COLO829 (cell line): ENCODE results near the gene TRIM14.
"Not testable (repeated sequence)": the region's sequence is repeated elsewhere in the genome, so short reads cannot be mapped to it uniquely, and the experiment has no call there.

Experiments used
- DNase-seq: peaks from one replicate; pipeline ENCODE4 v3.0.0; 2012; ENCODE audit warnings: low spot score

Gene TRIM14

DNA sequence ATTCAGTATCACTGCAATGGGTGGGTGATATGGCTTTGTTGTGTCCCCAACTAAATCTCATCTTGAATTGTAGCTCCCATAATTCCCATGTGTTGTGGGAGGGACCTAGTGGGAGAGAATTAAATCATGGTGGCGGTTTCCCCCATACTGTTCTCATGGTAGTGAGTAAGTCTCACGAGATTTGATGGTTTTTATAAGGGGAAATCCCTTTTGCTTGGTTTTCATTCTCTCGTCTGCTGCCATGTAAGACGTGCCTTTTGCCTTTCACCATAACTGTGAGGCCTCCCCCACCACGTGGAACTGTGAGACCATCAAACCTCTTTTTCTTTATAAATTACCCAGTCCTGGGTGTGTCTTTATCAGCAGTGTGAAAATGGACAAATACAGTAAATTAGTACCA is 72.0 kb downstream of the TRIM14 start:
- no peak for DNase-seq

DNA sequence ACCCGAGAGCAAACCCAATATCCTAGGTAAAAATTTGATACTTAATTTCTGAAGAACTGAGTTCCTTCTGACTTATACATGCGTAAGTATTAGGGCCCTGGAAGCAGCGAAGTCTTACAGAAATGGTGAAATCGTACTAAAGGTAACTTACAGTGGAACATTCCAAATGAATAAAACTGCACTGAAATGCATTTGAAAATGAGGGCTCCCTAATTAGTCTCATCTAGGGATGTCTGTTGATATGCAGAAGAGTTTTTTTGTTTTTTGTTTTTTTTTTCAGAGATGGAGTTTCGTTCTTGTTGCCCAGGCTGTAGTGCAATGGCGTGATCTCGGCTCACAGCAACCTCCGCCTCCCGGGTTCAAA is 72.9 kb downstream of the TRIM14 start:
- no peak for DNase-seq

DNA sequence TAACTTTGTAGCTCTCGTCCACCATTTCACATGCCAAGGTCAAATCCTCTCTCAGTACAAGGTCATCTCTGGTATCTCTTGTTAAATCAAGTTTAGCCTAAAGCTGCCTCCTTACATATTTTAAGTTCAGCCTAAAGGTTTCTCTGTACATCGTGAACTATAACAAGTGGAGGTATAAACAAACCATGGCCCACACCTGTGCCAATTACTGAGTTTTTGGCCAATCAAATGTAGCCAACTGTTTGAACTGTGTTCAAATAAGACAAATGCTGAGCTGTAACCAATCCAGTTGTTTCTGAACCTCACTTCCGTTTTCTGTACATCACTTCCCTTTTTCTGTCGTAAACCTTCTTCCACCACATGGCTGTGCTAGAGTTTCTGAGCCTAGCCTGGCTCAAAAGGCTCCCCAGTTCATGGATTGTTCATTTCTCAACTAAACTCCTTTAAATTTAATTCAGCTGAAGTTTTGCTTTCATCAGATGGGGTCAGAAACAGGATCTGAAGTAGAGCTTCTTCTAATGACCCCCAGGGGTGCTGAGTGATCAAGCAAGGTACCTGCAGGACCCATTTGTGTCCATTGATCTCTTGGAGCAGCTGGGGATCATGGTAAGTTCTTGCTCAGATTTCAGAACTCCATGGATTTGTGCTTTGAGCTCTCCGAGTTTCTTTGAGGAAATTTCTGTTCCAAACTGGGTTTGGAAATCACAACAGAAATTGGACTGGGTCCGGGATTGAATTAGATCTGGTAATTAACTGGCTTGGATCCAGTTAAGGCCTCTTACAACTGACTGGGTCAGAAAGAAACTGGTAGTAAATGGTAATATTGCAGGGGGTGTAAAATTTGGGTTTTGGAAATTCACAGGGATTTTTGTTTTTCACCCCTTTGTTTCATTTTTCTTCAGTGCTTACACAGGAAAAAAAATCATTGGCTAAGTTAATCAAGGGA is 73.5 kb downstream of the TRIM14 start:
- no peak for DNase-seq

DNA sequence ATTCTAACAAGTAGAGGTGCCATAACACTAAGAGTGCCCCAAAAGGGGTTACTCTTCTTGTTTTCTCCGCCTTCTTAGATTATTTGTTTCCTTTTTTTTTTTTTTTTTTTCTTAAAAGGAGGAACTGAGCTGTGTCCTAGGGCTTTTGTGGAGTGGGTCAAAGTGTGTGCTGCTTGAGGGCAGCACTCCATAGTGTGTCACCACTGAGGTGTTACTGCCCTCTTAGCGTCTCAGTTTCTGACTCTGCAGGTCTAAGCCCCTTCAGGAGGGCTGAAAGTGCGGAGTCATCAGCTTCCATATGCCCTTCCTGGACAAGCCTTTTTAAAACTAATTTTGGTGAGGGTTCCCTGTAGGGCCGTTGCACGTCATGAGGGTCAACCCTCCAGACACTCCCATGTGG is 75.1 kb downstream of the TRIM14 start:
- no peak for DNase-seq

DNA sequence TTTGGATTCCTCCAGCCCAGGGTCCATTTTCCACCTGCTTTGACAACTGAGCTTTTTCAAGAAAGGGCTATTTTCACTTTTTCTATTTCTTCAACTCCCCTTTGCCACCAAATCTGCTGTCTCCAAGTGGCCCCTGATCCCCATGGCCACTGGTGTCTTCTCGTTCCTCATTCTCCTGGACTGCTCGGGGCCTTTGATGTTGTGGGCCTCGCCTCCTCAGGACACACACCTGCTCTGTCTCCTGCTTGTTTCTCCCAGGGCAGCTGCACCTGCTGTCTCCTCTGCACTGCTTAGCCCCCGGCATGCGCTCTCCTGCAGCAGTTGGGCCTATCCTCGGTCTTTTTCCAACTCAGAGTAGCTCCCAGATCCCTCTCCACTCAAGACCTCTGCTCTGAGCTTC is 78.8 kb downstream of the TRIM14 start:
- DNase-seq: no peak

DNA sequence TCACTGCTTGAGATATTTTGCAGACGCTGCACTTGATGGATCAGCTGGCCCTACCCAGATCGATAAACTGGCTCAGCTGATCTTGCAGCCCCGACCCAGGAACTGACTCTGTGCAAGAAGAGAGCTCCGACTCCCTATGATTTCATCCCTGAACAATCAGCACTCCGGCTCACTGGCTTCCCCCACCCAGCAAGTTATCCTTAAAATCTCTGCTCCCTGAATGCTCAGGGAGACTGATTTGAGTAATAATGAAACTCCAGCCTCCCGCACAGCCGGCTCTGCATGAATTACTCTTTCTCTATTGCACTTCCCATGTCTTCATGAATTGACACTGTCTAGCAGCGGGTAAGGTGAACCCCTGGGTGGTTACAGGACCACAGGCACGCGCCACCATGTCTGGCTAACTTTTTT is 79.4 kb downstream of the TRIM14 start:
- DNase-seq: no peak

DNA sequence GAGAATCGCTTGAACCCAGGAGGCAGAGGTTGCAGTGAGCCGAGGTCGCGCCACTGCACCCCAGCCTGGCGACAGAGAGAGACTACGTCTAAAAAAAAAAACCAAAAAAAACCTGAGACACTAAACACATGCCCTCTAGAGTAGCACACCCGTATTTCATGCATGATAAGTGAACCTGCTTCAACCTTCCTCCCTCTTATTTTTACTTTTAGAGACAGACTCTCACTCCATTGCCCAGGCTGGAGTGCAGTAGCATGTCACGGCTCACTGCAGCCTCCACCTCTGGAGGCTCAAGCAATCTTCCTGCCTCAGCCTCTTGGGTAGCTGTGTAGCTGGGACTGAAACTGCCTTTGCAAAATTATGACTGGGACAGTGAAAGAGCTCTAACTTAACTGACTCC is 80.1 kb downstream of the TRIM14 start:
- DNase-seq: no peak

DNA sequence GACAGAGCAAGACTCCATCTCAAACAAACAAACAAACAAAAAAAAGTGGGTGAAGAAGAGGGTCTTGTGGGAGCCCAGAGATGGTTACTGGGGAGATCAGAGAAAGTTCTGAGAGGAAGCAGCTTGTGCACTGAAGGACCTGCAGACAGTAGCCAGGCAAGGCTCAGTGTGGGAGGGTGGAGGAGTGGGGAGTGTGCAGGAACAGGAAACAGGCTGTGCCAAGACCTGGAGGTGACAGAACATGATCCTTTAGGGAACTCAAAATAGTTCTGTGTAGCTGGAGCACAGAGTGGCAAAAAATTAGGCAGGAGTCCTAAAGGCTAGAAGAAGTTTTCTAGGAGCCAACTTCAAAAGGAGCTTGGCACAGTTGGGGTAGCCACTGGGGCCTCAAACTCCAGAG is 81.7 kb downstream of the TRIM14 start:
- DNase-seq: no peak

DNA sequence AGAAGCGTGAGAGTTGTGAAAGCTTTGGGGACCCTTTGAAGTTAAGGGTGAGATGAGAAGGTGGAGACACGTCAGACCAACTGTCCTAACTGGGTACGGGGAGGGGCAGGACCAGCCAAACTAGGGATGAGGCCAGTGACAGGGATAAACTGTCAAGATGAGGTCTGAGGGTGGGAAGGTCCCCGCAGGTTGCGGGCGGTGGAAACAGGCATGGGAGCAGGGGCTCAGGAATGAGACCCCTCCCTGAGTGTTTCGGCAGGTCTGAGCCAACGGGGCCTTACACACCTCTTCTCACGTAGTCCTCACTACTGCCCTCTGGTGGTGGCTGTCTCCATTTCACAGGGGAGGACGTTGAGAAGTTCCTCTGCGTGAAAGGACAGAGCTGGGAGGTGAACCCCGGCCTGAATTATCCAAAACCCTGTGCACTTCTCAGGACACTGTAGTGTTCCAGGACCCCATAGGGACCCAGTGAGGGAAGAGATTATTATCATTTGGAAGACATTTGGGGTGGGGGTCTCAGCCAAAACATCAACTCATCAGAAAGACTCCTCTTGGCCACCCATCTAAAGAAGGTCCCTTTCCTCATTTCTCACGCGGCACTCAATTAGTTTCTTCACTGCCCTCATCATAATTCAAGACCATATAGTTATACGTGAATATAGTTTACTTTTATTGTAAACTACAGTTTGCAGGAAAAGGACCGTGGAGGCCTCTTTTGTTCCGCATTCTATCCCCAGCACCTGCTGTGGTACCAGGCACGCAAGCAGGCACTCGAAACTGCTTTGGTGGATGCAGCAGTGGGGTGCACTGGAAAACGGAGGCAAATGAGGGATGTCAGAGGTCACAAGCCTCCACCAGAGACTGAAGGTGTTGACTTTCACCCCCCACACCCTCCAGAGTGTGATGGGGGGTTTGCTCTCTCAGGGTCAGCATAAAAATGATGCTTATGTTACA is 84.2 kb downstream of the TRIM14 start:
- peak; percentile 77 for DNase-seq

DNA sequence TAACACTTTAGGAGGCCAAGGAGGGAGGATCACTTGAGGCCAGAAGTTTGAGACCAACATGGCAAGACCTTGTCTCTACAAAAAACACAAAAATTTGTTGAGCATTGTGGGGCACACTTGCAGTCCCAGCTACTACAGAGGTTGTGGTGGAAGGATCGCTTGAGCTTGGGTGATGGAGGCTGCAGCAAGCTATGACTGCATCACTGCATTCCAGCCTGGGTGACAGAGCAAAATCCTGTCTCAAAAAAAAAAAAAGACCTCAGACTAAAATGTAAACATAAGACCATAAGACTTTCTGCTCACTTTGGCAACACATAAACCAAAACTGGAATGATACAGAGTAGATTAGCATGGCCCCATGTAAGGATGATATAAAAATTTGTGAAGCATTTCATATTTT is 87.1 kb downstream of the TRIM14 start:
- DNase-seq: no peak

DNA sequence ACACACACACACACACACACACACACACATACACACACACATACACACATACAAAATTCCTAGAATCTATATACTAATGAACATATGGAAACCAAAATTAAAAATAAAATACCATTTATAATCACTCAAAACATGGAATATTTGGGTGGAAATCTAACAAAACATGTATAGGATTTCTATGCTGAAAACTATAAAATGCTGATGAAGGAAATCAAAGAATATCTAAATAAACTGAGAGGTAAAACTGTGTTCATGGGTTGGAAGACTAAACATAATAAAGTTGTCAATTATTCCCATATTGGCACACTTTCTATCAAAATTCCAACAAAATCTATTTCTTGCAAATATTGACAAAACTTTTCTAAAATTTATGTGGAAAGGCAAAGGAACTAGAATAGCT is 87.9 kb downstream of the TRIM14 start:
- no peak for DNase-seq

DNA sequence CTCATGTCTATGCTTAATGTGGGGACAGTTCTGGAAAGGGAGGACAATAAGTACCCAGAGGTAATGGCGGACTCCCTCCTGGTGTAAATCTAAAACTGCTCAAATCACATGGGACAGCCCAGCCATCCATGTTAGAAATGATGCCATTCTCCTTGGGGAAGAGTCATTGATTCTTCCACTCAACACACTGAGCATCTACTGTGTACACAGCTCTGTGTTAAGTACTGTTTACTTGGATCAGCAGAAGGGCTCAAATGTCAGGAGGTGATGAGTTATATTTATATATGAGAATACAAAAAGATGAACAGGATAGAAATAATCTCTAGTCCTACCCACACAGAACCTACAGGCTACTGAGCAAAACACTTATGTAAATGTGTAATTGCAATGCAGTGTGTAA is 94.3 kb downstream of the TRIM14 start:
- no peak for DNase-seq

DNA sequence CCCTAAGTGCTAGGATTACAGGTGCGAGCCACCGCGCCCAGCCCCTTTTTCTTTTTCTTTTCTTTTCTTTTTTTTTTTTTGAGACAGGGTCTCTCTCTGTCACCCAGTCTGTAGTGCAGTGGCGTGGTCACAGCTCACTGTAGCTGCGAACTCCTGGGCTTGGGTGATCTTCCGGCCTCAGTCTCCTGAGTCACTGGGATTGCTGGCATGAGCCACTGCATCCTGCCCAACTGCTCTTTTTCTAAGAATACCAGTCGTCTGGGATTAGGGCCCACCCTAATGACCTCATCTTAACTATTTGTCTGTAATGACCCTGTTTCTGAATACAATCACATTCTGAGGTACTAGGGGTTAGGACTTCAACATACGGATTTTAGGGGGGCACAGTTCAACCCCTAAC is 96.6 kb downstream of the TRIM14 start:
- no peak for DNase-seq

DNA sequence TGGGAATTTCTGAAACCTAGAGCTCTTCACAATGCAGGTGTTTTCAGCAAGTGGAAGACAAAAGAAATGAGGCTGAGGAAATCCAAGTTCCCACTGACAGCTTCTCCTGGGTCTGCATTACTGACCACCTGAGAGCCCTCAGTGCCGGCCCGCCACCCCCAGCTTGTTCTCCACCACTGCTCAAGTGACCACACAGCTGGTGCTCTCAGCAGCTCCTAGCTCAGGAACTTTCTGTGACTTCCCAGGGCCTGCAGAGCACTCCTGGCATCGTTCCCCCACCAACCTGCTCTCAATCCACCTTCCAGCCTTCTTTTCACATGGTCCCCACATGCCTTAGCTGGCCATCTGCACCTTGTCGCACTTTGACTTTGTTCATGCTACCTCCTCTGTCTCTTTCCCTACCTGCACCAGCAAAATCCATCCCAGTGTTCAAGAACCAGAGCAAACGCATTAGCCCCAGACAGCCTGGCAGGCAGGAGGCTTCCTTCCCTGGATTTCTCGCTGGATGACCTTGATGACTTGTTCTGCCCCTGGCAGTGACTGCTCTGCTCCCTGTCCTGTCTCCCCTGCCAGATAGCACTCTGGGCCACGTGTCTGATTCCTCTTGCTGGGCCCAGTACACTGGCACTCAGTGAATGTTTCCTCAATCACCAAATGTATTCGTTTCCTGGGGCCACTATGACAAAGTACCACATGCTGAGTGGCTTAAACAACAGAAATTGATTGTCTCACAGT is 97.5 kb downstream of the TRIM14 start:
- no peak for DNase-seq

DNA sequence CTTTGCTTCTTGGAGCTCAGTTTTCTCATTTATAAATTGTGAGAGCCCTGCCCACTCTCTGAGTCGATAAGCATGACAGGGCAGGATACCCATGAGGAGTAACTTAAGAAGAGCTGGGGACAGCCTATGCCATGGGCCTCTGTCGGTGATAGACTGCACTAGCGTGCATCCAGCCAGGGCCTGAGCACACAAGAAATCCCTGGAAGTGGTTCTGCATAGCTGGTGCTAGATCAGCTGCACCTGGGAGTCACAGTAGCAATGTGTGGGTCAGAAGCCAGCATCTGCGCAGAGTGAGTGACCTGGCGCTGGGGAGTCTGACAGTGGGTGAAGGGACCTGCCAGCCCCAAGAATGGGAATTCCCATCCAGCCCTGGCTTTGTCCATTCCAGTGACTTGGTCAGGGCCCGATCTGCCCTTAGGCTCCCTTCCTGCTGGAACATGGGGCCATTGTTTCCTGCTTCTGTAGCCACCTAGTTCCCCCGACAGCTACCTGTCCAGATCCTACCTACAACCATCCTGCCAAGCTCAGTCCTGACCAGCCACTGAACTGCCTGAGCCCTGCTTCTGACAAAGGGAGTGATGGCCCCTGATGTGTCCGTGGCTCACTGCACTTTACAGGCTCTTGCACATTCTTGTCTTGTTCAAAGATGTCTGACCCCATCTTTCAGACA is 98.4 kb downstream of the TRIM14 start:
- DNase-seq: no peak

DNA sequence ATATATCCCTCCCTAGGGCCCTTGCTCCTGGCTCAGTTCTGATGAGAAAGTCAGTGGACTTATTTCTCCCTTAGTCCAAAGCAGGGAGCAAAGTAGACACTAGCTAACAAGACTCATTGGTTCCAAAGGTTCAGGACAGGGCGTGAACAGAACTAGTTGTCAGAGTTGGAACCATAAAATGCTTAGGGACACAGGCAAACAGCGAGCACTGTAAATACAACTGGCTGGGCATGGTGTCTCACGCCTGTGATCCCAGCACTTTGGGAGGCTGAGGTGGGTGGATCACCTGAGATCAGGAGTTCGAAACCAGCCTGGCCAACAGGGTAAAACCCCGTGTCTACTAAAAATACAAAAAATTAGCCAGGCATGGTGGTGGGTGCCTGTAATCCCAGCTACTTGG is 99.2 kb downstream of the TRIM14 start:
- not testable (repeated sequence) for DNase-seq
